ENCODE results near the gene AJAP1.

- TF ChIP-seq, protein P1, sequence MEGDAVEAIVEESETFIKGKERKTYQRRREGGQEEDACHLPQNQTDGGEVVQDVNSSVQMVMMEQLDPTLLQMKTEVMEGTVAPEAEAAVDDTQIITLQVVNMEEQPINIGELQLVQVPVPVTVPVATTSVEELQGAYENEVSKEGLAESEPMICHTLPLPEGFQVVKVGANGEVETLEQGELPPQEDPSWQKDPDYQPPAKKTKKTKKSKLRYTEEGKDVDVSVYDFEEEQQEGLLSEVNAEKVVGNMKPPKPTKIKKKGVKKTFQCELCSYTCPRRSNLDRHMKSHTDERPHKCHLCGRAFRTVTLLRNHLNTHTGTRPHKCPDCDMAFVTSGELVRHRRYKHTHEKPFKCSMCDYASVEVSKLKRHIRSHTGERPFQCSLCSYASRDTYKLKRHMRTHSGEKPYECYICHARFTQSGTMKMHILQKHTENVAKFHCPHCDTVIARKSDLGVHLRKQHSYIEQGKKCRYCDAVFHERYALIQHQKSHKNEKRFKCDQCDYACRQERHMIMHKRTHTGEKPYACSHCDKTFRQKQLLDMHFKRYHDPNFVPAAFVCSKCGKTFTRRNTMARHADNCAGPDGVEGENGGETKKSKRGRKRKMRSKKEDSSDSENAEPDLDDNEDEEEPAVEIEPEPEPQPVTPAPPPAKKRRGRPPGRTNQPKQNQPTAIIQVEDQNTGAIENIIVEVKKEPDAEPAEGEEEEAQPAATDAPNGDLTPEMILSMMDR (IDR thresholded peaks at IDR 0.05): no peak
- TF ChIP-seq SIN3A (IDR thresholded peaks at IDR 0.05; ENCODE audit: borderline replicate concordance, insufficient read depth, low read depth, low read length): no peak
Observed at GRCh38 chr1:4684136-4684535, 29.7 kb downstream of the AJAP1 start.

All from Panc1 (cell line).